ENCODE data around the gene IRF2BPL.
"Not testable (repeated sequence)": the region's sequence is repeated elsewhere in the genome, so short reads cannot be mapped to it uniquely, and the experiment has no call there.

Gene IRF2BPL

GRCh38 chr14:77033622-77034589 is 5.4 kb upstream of the IRF2BPL start:
- DNase-seq (ENCODE audit: low read depth, low spot score), result no peak

GRCh38 chr14:77032844-77033621 is 4.5 kb upstream of the IRF2BPL start:
- no peak for DNase-seq (ENCODE audit: low read depth, low spot score)

GRCh38 chr14:77032491-77032843 is 4.0 kb upstream of the IRF2BPL start:
- DNase-seq (ENCODE audit: low read depth, low spot score), result no peak

- no peak for DNase-seq (ENCODE audit: low read depth, low spot score)
Measured at GRCh38 chr14:77031759-77032490, 3.4 kb upstream of the IRF2BPL start.

GRCh38 chr14:77027538-77028383 is 747 bp downstream of the IRF2BPL start:
- DNase-seq (ENCODE audit: low read depth, low spot score), result no peak

- DNase-seq (ENCODE audit: low read depth, low spot score), result no peak
Measured at GRCh38 chr14:77026930-77027537, 1.5 kb downstream of the IRF2BPL start.

GRCh38 chr14:77026166-77026929 is 2.2 kb downstream of the IRF2BPL start:
- no peak for DNase-seq (ENCODE audit: low read depth, low spot score)

- DNase-seq (ENCODE audit: low read depth, low spot score), result no peak
Measured at GRCh38 chr14:77025744-77026165, 2.8 kb downstream of the IRF2BPL start.

GRCh38 chr14:77024171-77024691 is 4.3 kb downstream of the IRF2BPL start:
- peak; percentile 88 for DNase-seq (ENCODE audit: low read depth, low spot score)

GRCh38 chr14:77023001-77023996 is 5.2 kb downstream of the IRF2BPL start:
- DNase-seq (ENCODE audit: low read depth, low spot score), result no peak

GRCh38 chr14:77022236-77022852 is 6.2 kb downstream of the IRF2BPL start:
- no peak for DNase-seq (ENCODE audit: low read depth, low spot score)

- not testable (repeated sequence) for DNase-seq (ENCODE audit: low read depth, low spot score)
Measured at GRCh38 chr14:77021424-77021823, 7.1 kb downstream of the IRF2BPL start.

- DNase-seq (ENCODE audit: low read depth, low spot score), result no peak
Measured at GRCh38 chr14:77018785-77019184, 9.7 kb downstream of the IRF2BPL start.

GRCh38 chr14:77017666-77018065 is 10.8 kb downstream of the IRF2BPL start:
- no peak for DNase-seq (ENCODE audit: low read depth, low spot score)

GRCh38 chr14:77014734-77015133 is 13.8 kb downstream of the IRF2BPL start:
- DNase-seq (ENCODE audit: low read depth, low spot score), result no peak

- DNase-seq (ENCODE audit: low read depth, low spot score), result no peak
Measured at GRCh38 chr14:77014004-77014604, 14.4 kb downstream of the IRF2BPL start.

GRCh38 chr14:77012193-77012765 is 16.2 kb downstream of the IRF2BPL start:
- DNase-seq (ENCODE audit: low read depth, low spot score), result no peak
